Measurements from ENCODE around the gene PTX4.
A peak's percentile ranks its signal among the peaks of the same experiment; 100 is the strongest.
"Not testable (repeated sequence)": the region's sequence is repeated elsewhere in the genome, so short reads cannot be mapped to it uniquely, and the experiment has no call there.

The PTX4 gene

GRCh38 chr16:1478937-1479336 is 9.8 kb downstream of the PTX4 start:
- not testable (repeated sequence) for DNase-seq

- no peak for DNase-seq
Observed at GRCh38 chr16:1477033-1477432, 11.7 kb downstream of the PTX4 start.

- DNase-seq: no peak
Observed at GRCh38 chr16:1475552-1476114, 13.1 kb downstream of the PTX4 start.

- peak; percentile 51 for DNase-seq
Observed at GRCh38 chr16:1474796-1475551, 13.8 kb downstream of the PTX4 start, which contains the start of gene CLCN7. Gene CLCN7, minus strand, starts transcription at chr16:1475028. Its CDS starts 54 bp downstream, at chr16:1474974.

- DNase-seq: no peak
Observed at GRCh38 chr16:1474082-1474795, 14.5 kb downstream of the PTX4 start.

- no peak for DNase-seq
Observed at GRCh38 chr16:1472974-1473373, 15.8 kb downstream of the PTX4 start.

- DNase-seq: no peak
Observed at GRCh38 chr16:1471569-1472194, 17.1 kb downstream of the PTX4 start.

- no peak for DNase-seq
Observed at GRCh38 chr16:1470481-1471251, 18.1 kb downstream of the PTX4 start.

- no peak for DNase-seq
Observed at GRCh38 chr16:1469693-1470201, 19.0 kb downstream of the PTX4 start.

GRCh38 chr16:1469141-1469540 is 19.6 kb downstream of the PTX4 start:
- DNase-seq: not testable (repeated sequence)

GRCh38 chr16:1468426-1468810 is 20.3 kb downstream of the PTX4 start:
- DNase-seq: no peak

GRCh38 chr16:1466968-1467521 is 21.7 kb downstream of the PTX4 start:
- no peak for DNase-seq

GRCh38 chr16:1466054-1466453 is 22.7 kb downstream of the PTX4 start:
- DNase-seq: no peak

GRCh38 chr16:1465567-1465915 is 23.2 kb downstream of the PTX4 start:
- no peak for DNase-seq

- no peak for DNase-seq
Observed at GRCh38 chr16:1464894-1465566, 23.7 kb downstream of the PTX4 start.

- no peak for DNase-seq
Observed at GRCh38 chr16:1464196-1464893, 24.4 kb downstream of the PTX4 start.

GRCh38 chr16:1461146-1461545 is 27.6 kb downstream of the PTX4 start:
- DNase-seq: no peak

GRCh38 chr16:1460602-1461138 is 28.1 kb downstream of the PTX4 start:
- no peak for DNase-seq

- DNase-seq: no peak
Observed at GRCh38 chr16:1459967-1460366, 28.8 kb downstream of the PTX4 start.

- no peak for DNase-seq
Observed at GRCh38 chr16:1458977-1459341, 29.8 kb downstream of the PTX4 start.

Measured in cortex of kidney (tissue), 1 donor.